ENCODE results near the gene IL1RAPL1.

- TF ChIP-seq TAF1 (IDR thresholded peaks at IDR 0.05; ENCODE audit: borderline replicate concordance, low read depth, low read length) (no peak), USF1 (IDR thresholded peaks at IDR 0.05; ENCODE audit: borderline replicate concordance, low read depth) (no peak), IRF3 (IDR thresholded peaks at IDR 0.05; ENCODE audit: low read depth, low read length) (no peak), CTCF (IDR thresholded peaks at IDR 0.05) (no peak), NFIC (IDR thresholded peaks at IDR 0.05; ENCODE audit: borderline replicate concordance) (no peak), RFX5 (IDR thresholded peaks at IDR 0.05; ENCODE audit: low read length) (no peak), TEAD4 (IDR thresholded peaks at IDR 0.05; ENCODE audit: borderline replicate concordance, insufficient read depth) (no peak), SIN3A (IDR thresholded peaks at IDR 0.05; ENCODE audit: borderline replicate concordance, low read depth, low read length) (no peak), PBX3 (IDR thresholded peaks at IDR 0.05) (no peak), POLR2AphosphoS5 (IDR thresholded peaks at IDR 0.05; ENCODE audit: low read depth, low read length) (no peak), SMC3 (IDR thresholded peaks at IDR 0.05; ENCODE audit: low read depth, low read length) (no peak), ZBTB33 (IDR thresholded peaks at IDR 0.05; ENCODE audit: borderline replicate concordance, low read depth) (no peak), FOSL2 (IDR thresholded peaks at IDR 0.05; ENCODE audit: borderline replicate concordance, low read depth) (no peak), MAX (IDR thresholded peaks at IDR 0.05; ENCODE audit: low read depth) (no peak)
Measured at GRCh38 chrX:29143756-29144155, 556.5 kb downstream of the IL1RAPL1 start.

All from SK-N-SH (cell line).